ENCODE measurements around the gene BNIPL. TPM values are rescaled to one million over a fixed set of nuclear protein-coding genes. Genes with fewer than 3 reads are reported as not detected.
A peak's percentile ranks its signal among the peaks of the same experiment; 100 is the strongest.

BNIPL gene
- total and polyA plus RNA-seq, 2 of the 13 experiments (the other 11 are each of a cell fraction or from before 2014, with no cell fraction given), result 0.40 to 1.1 TPM

DNA sequence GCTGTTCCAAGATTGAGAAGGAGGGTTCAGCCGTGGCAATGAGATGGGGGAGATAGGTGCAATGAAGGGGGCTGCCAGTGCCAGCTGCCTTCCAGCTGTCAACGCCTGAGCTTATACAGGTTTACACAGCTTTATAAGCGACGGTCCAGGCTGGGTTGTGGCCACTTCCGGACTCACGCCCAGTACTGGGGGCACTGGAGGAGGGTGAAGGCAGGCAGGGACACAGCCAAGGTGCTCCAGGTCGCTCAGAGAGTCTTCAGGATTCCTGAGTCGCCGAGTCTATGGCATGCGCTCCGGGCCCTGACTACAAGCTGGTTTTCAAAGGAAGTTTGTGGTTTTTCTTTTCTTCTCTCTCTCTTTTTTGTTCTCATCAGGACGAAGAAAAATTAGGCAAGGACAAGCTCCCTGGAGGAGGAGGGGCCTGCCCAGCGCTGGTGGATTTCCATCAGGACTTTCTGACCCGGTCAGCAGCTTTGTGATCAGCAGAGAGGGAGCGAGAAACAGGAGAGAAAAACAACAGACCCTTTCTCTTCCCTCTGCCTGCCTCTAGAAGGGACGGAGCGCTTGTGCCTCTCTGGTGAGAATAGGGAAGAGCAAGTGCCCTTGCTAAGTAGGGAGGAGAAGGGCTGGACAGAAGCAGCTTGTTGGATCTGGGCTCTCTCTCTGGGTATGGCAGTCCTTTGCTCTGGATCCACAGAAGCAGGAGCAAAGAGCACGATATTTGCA is 29.9 kb upstream of the BNIPL start, which contains the start of gene MINDY1 (continued):
- TF ChIP-seq, protein P1, sequence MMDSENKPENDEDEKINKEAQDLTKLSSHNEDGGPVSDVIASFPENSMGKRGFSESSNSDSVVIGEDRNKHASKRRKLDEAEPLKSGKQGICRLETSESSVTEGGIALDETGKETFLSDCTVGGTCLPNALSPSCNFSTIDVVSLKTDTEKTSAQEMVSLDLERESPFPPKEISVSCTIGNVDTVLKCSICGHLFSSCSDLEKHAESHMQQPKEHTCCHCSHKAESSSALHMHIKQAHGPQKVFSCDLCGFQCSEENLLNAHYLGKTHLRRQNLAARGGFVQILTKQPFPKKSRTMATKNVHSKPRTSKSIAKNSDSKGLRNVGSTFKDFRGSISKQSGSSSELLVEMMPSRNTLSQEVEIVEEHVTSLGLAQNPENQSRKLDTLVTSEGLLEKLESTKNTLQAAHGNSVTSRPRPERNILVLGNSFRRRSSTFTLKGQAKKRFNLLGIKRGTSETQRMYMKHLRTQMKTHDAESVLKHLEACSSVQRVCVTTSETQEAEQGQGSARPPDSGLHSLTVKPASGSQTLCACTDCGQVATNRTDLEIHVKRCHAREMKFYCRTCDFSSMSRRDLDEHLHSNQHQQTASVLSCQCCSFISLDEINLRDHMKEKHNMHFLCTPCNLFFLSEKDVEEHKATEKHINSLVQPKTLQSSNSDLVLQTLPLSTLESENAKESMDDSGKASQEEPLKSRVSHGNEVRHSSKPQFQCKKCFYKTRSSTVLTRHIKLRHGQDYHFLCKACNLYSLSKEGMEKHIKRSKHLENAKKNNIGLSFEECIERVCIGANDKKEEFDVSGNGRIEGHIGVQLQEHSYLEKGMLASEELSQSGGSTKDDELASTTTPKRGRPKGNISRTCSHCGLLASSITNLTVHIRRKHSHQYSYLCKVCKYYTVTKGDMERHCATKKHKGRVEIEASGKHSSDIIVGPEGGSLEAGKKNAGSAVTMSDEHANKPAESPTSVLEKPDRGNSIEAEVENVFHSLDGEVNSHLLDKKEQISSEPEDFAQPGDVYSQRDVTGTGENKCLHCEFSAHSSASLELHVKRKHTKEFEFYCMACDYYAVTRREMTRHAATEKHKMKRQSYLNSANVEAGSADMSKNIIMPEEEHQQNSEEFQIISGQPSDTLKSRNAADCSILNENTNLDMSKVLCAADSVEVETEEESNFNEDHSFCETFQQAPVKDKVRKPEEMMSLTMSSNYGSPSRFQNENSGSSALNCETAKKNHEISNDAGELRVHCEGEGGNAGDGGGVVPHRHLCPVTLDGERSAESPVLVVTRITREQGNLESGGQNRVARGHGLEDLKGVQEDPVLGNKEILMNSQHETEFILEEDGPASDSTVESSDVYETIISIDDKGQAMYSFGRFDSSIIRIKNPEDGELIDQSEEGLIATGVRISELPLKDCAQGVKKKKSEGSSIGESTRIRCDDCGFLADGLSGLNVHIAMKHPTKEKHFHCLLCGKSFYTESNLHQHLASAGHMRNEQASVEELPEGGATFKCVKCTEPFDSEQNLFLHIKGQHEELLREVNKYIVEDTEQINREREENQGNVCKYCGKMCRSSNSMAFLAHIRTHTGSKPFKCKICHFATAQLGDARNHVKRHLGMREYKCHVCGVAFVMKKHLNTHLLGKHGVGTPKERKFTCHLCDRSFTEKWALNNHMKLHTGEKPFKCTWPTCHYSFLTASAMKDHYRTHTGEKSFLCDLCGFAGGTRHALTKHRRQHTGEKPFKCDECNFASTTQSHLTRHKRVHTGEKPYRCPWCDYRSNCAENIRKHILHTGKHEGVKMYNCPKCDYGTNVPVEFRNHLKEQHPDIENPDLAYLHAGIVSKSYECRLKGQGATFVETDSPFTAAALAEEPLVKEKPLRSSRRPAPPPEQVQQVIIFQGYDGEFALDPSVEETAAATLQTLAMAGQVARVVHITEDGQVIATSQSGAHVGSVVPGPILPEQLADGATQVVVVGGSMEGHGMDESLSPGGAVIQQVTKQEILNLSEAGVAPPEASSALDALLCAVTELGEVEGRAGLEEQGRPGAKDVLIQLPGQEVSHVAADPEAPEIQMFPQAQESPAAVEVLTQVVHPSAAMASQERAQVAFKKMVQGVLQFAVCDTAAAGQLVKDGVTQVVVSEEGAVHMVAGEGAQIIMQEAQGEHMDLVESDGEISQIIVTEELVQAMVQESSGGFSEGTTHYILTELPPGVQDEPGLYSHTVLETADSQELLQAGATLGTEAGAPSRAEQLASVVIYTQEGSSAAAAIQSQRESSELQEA (CRISPR knock-in tag; IDR thresholded peaks at IDR 0.05; ENCODE audit: not compliant biosample characterization), result no peak
- TF ChIP-seq ZNF205 (CRISPR knock-in tag; IDR thresholded peaks at IDR 0.05), result no peak; the same call in 1 of the 2 replicates
- TF ChIP-seq, protein P2, sequence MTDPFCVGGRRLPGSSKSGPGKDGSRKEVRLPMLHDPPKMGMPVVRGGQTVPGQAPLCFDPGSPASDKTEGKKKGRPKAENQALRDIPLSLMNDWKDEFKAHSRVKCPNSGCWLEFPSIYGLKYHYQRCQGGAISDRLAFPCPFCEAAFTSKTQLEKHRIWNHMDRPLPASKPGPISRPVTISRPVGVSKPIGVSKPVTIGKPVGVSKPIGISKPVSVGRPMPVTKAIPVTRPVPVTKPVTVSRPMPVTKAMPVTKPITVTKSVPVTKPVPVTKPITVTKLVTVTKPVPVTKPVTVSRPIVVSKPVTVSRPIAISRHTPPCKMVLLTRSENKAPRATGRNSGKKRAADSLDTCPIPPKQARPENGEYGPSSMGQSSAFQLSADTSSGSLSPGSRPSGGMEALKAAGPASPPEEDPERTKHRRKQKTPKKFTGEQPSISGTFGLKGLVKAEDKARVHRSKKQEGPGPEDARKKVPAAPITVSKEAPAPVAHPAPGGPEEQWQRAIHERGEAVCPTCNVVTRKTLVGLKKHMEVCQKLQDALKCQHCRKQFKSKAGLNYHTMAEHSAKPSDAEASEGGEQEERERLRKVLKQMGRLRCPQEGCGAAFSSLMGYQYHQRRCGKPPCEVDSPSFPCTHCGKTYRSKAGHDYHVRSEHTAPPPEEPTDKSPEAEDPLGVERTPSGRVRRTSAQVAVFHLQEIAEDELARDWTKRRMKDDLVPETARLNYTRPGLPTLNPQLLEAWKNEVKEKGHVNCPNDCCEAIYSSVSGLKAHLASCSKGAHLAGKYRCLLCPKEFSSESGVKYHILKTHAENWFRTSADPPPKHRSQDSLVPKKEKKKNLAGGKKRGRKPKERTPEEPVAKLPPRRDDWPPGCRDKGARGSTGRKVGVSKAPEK (CRISPR knock-in tag; IDR thresholded peaks at IDR 0.05; ENCODE audit: borderline replicate concordance), result no peak
- no peak for TF ChIP-seq ZC3H4 (CRISPR knock-in tag; IDR thresholded peaks at IDR 0.05; ENCODE audit: borderline replicate concordance)
- TF ChIP-seq MAFF (IDR thresholded peaks at IDR 0.05; ENCODE audit: low read depth, low read length), result peak; percentile 50; the same call in 1 of the 2 replicates
- TF ChIP-seq KLF16 (CRISPR knock-in tag; IDR thresholded peaks at IDR 0.05), result peak in 1 of 2 experiments; percentile 63; a peak in 2 of 4 replicates
- TF ChIP-seq, protein P3, sequence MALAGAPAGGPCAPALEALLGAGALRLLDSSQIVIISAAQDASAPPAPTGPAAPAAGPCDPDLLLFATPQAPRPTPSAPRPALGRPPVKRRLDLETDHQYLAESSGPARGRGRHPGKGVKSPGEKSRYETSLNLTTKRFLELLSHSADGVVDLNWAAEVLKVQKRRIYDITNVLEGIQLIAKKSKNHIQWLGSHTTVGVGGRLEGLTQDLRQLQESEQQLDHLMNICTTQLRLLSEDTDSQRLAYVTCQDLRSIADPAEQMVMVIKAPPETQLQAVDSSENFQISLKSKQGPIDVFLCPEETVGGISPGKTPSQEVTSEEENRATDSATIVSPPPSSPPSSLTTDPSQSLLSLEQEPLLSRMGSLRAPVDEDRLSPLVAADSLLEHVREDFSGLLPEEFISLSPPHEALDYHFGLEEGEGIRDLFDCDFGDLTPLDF (CRISPR knock-in tag; IDR thresholded peaks at IDR 0.05), result no peak
- TF ChIP-seq U2AF2 (IDR thresholded peaks at IDR 0.05; ENCODE audit: low read depth, low read length), result no peak
- TF ChIP-seq SCMH1 (CRISPR knock-in tag; IDR thresholded peaks at IDR 0.05; ENCODE audit: borderline replicate concordance), result no peak
- no peak for TF ChIP-seq AGO1 (IDR thresholded peaks at IDR 0.05; ENCODE audit: low read depth, low read length, poor library complexity, severe bottlenecking)
